Retinal pigment epithelial cell (primary cell): ENCODE results near the gene LCE2D.
"Not testable (repeated sequence)": the region's sequence is repeated elsewhere in the genome, so short reads cannot be mapped to it uniquely, and the experiment has no call there.

Experiments used
- DNase-seq: peaks from one replicate; pipeline ENCODE4 v3.0.0-alpha.2; 2010; ENCODE audit warnings: low read depth
- H3K4me3 ChIP-seq: 2 replicates; pipeline ENCODE4 v1.5.1; 2011; ENCODE audit warnings: mild to moderate bottlenecking, low read length, control low read depth, moderate library complexity
- CTCF ChIP-seq: conservative IDR thresholded peaks from 2 replicates; pipeline ENCODE4 v1.5.1; 2011; ENCODE audit warnings: low read depth, low read length, control low read depth, inconsistent platforms

Gene LCE2D

GRCh38 chr1:152658649-152659048 is 4.5 kb upstream of the LCE2D start:
- H3K4me3 ChIP-seq: no peak overlapping the region
- no peak for DNase-seq
- no peak for TF ChIP-seq CTCF

- H3K4me3 ChIP-seq, DNase-seq: not testable (repeated sequence)
Measured at GRCh38 chr1:152666171-152666570, 3.0 kb downstream of the LCE2D start.

- DNase-seq: no peak
- H3K4me3 ChIP-seq: no peak overlapping the region
- TF ChIP-seq CTCF: no peak
Measured at GRCh38 chr1:152667648-152668047, 4.5 kb downstream of the LCE2D start.

GRCh38 chr1:152673016-152673415 is 9.8 kb downstream of the LCE2D start:
- TF ChIP-seq CTCF: no peak
- no peak for DNase-seq
- no peak overlapping the region for H3K4me3 ChIP-seq

GRCh38 chr1:152674983-152675382 is 11.8 kb downstream of the LCE2D start, which contains the start of gene LCE2C:
TSS of gene LCE2C (plus strand) at chr1:152675279. CDS start at chr1:152676016, 737 bp downstream.
- DNase-seq, H3K4me3 ChIP-seq: not testable (repeated sequence)

- H3K4me3 ChIP-seq: no peak overlapping the region
- no peak for DNase-seq
- no peak for TF ChIP-seq CTCF
Measured at GRCh38 chr1:152679459-152679858, 16.3 kb downstream of the LCE2D start.

GRCh38 chr1:152681616-152682015 is 18.4 kb downstream of the LCE2D start:
- DNase-seq: no peak
- no peak overlapping the region for H3K4me3 ChIP-seq
- TF ChIP-seq CTCF: no peak

GRCh38 chr1:152683846-152684245 is 20.7 kb downstream of the LCE2D start:
- H3K4me3 ChIP-seq: no peak overlapping the region
- no peak for DNase-seq
- no peak for TF ChIP-seq CTCF

GRCh38 chr1:152685823-152686222 is 22.6 kb downstream of the LCE2D start, which contains the start of gene LCE2B:
TSS of gene LCE2B (plus strand) at chr1:152686123. CDS start at chr1:152686844, 721 bp downstream.
- DNase-seq, H3K4me3 ChIP-seq: not testable (repeated sequence)
